GM18870 (cell line): Measurements from ENCODE around the gene OPRD1.
"Not testable (repeated sequence)": the region's sequence is repeated elsewhere in the genome, so short reads cannot be mapped to it uniquely, and the experiment has no call there.

Experiments used
- ATAC-seq: cut with Tn5 transposase; IDR thresholded peaks from one replicate; pipeline ENCODE4 v1.9.1; 2021; ENCODE audit warnings: moderate library complexity; ENCODE audit not compliant: unreplicated experiment

OPRD1 gene

GRCh38 chr1:28811766-28812668 is at the start of gene OPRD1:
Gene OPRD1 (plus strand): TSS chr1:28812170. CDS start chr1:28812384, 214 bp downstream.
- no peak for ATAC-seq

GRCh38 chr1:28766532-28767183 is 45.3 kb upstream of the OPRD1 start:
- no peak for ATAC-seq

- no peak for ATAC-seq
Measured at GRCh38 chr1:28770601-28771165, 41.3 kb upstream of the OPRD1 start.

- ATAC-seq, result not testable (repeated sequence)
Measured at GRCh38 chr1:28771921-28772320, 40.0 kb upstream of the OPRD1 start.

GRCh38 chr1:28773105-28773504 is 38.9 kb upstream of the OPRD1 start:
- no peak for ATAC-seq

- ATAC-seq, result no peak
Measured at GRCh38 chr1:28775121-28775942, 36.6 kb upstream of the OPRD1 start.

GRCh38 chr1:28776341-28776740 is 35.6 kb upstream of the OPRD1 start:
- no peak for ATAC-seq

DNA sequence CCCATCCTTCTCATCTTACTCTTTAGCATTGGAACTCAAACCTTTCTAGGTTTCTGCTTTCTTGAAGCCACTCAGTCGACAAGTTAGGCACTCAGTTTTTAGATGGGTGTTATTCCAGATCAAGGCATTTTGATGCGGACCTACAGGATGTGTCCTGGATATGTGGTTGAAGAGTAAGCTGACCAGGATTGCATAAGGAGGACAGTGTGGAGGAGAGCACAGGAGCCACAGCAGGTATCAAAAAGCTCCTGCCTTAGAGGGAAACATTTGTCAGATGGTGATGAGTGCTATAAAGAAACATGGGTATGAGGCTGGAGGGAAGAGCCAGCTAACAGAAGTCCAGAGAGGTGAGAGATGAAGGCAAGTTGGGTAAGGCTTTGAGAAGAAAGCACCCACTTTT is 33.9 kb upstream of the OPRD1 start:
- ATAC-seq, result no peak

DNA sequence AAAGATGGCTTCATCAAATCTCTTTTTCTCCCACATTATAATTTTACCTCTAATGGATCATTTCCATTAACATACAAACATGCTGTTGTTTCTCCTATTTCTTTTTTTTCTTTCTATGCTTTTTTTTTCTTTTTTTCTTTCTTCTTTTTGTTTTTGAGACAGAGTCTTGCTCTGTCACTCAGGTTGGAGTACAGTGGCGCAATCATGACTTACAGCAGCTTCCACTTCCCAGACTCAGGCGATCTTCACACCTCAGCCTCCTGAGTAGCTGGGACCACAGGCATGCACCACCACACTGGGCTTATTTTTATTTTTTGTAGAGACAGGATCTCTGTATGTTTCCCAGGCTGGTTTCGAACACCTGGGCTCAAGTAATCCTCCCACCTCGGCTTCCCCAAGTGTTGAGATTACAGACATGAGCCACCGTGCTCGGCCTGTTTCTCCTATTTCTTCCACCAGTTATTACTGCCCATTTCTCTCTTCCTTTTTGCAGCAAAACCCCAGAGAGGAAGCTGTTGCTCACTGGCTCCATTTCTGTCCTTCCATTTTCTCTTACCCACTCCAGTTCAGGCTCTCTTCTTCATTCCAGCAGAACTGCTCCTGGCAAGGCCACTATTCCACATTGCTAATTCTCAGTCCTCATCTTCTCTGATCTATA is 32.1 kb upstream of the OPRD1 start:
- ATAC-seq, result no peak

DNA sequence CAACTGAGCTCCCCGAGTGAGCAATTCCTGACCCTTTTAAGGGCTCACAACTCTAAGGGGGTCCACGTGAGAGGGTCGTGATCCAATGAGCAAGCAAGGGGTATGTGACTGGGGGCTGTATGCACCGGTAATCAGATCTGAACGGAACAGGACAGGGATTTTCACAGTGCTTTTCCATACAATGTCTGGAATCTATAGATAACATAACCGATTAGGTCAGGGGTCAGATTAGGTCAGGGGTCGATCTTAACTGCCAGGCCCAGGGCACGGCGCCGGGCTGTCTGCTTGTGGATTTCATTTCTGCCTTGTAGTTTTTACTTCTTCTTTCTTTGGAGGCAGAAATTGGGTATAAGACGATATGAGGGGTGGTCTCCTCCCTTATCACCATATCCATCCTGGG is 30.7 kb upstream of the OPRD1 start:
- ATAC-seq, result no peak

- no peak for ATAC-seq
Measured at GRCh38 chr1:28782011-28782410, 30.0 kb upstream of the OPRD1 start.

DNA sequence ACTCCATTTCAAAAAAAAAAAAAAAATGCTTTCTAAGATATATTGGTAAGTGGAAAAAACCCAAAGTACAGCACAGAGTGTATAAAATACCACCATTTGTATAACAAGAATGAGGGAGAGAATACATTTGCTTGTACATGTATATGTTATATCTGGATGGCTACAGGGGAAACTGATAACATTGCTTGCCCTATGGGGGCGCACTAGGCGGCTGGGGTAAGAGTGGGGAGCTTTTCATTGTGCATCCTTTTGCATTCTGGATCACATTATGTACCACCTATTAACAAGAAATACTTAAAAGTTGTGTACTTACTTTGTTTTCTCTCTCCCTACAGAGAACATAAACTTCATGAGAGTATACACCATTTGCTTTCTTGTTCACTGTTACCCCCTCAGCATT is 28.6 kb upstream of the OPRD1 start:
- ATAC-seq, result no peak

- ATAC-seq, result no peak
Measured at GRCh38 chr1:28789412-28789811, 22.6 kb upstream of the OPRD1 start.

DNA sequence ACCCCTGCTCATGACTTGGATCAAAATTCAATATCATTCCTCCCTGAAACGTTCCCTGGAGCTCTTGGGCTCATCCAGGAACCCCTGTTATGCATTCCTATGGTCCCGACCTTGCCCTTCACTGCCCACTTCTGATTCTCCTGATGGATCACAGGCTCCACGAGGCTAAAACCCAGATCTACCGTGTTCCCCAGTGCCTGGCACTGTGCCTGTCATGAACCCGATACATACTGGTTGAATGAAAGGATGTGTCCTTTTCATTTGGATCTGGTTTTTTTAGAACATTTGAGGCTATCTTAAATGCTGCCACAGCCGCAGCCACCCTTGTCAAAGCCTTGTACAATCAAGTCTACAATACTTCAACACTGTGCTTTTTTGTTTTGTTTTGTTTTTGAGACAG is 22.2 kb upstream of the OPRD1 start:
- no peak for ATAC-seq

DNA sequence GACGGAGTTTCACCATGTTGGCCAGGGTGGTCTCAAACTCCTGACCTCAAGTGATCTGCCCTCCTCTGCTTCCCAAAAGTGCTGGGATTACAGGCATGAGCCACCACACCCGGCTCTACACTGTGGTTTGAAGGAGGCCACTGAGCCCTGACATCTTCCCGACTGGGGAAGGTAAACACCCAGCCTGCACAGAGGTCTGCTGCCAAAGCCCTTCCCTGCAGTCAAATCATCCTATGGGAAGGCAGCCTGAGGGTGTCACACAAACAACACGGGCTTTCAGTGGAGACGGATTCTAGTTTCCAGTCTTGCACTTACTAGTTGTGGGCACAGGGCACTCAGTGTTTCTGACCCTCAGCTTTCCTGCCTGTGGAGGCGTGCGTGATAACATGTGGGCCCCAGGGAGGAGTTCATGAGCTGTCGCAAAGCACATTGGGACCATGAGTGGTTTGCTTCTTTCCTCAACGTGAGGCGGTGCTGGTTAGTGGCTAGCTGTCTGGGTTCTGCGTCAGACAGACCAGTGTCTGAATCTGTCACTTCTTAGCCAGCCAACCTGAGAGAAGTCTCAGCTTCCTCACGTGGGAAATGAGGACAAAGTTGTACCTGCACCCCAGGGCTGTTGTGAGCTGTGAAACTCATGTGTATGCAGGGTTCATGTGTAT is 21.5 kb upstream of the OPRD1 start:
- ATAC-seq, result no peak

- ATAC-seq, result not testable (repeated sequence)
Measured at GRCh38 chr1:28791929-28792328, 20.0 kb upstream of the OPRD1 start.

DNA sequence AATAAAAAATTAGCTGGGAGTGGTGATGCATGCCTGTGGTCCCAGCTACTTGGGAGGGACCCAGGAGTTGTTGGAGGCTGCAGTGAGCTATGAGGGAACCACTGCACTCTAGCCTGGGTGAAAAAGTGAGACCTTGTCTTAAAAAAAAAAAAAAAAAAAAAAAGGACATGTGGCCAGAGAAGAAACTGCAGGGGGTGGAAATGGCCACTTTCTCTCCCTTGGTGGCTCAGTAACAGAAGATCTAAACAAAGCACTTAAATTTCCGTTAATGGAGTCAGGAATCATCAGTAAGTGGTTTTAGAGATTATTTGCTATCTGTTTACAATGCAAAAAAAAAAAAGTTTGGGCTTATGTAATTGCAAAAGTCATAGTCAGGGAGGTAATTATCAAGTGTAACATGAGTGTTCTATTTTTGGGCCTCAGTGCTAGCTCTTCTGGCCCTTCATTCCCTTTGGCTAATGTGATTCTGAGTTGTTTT is 19.3 kb upstream of the OPRD1 start:
- no peak for ATAC-seq

DNA sequence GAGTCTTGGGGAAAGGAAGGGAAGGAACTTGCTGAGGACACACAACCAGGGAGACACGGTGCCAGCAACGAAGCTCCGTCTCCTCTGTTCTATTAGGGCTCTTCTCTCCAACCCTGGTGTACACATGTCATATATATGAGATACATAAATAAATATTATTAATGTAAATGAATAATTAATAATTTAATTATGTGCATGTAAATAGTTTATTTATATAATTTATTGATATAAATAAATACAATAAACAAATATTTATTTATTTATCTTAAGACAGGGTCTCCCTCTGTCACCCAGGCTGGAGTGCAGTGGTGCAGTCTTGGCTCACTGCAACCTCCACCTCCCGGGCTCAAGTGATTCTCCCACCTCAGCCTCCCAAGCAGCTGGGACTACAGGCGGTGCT is 17.4 kb upstream of the OPRD1 start:
- ATAC-seq, result not testable (repeated sequence)

DNA sequence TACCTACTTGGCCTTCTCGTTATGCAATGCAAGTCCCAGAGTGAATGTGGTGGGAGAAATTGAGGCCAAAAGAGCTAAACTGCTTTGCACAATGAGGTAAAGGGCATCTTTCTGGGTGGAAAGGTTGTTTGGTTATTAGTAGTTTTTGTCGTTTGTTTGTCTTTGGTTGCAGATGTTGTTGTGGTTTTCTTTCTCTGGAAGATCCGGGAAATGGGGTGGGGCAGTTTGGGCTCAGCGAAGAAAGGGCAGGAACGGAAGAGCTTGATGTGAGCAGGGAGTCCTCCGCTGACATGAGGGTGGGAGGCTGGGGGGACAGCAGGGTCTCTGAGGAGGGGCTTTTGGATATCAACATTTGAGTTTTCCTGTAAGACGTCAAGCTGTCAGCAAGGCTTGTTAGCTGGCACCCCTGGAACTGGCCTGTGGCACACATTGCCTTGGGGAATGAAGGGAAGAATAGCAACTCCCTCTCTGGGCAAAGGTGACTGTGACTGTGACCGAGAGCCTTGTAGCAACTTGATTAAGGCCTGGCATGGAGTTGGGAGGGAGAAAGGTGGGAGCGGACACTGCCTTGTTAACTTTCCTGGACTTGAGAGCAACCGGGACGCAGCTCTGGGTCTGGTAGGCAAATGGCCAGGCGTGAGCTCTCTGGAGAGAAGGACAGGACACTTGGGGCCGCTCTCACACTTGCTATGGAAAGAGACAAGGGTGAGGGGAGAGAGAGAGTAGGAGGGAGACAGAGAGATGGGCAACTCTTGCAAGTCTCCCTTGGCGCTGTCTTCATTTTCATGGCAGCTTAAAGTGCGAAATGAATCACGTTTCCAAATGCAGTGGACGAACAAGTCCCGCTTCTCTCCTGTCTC is 15.4 kb upstream of the OPRD1 start:
- no peak for ATAC-seq
